Left lung (tissue), 10 donors: ENCODE results near the gene HMX1. TPM values are rescaled to one million over a fixed set of nuclear protein-coding genes. Genes with fewer than 3 reads are reported as not detected.

Experiments used
- ATAC-seq: fragments of 200-7000 bp; cut with Tn5 transposase; one replicate; pipeline ENCODE4 v1.9.1; 2020; ENCODE audit warnings: moderate library complexity
- DNase-seq, 4 donors: peaks; one replicate each; pipeline ENCODE4 v3.0.0-alpha.2; 2013 to 2020
- H3K27ac ChIP-seq, 2 donors: fragments of 200-600 bp; sonication (generic) in 1 of 2; one replicate each; pipeline versions ENCODE4 v1.5.0 to v1.8.0; 2020 to 2021
- H3K27me3 ChIP-seq, 2 donors: fragments of 200-600 bp; sonication (generic) in 1 of 2; one replicate each; pipeline versions ENCODE4 v1.5.0 to v1.8.0; 2020 to 2021
- H3K36me3 ChIP-seq, 2 donors: fragments of 200-600 bp; sonication (generic) in 1 of 2; one replicate each; pipeline versions ENCODE4 v1.5.0 to v1.8.0; 2020 to 2021
- H3K4me1 ChIP-seq, 2 donors: fragments of 200-600 bp; one replicate each; pipeline ENCODE4 v1.8.0; 2021
- H3K4me3 ChIP-seq, 2 donors: fragments of 200-600 bp; sonication (generic) in 1 of 2; one replicate each; pipeline versions ENCODE4 v1.5.0 to v1.8.0; 2020 to 2021; ENCODE audit warnings: mild to moderate bottlenecking in 1 of 2
- H3K9me3 ChIP-seq, 2 donors: fragments of 200-600 bp; sonication (generic) in 1 of 2; one replicate each; pipeline versions ENCODE4 v1.5.0 to v1.8.0; 2020 to 2021
- CTCF ChIP-seq, 2 donors: fragments of 200-600 bp; sonication (generic) in 1 of 2; IDR thresholded peaks; one replicate each; pipeline versions ENCODE4 v1.5.0 to v1.8.0; 2021; ENCODE audit warnings: antibody characterized with exemption in 2 of 2
- intact Hi-C, 2 donors: fragments of 100-400 bp; cut with DNase I; formaldehyde crosslinking; loops; one replicate each; pipeline versions ENCODE4 v1.11.2 to v1.14.2; 2022
- polyA plus RNA-seq, 6 donors: library from polyadenylated mRNA; unstranded; fragments of 120-200 nt; gene quantifications; one replicate each; pipeline ENCODE4 v1.2.1, GENCODE V29; 2013; ENCODE audit not compliant: insufficient read length in 6 of 6
- total RNA-seq, 2 donors: library from RNA; stranded (reverse); fragmentation: NEBNext Ultra II Directional; extraction: Animal tissue kit (Norgen Biotek cat#: 25700); gene quantifications; one replicate each; pipeline ENCODE4 v1.2.1, GENCODE V29; 2021
- donor health status: DM: no; HTN: yes; CAD: no.
- donor health status: DM: no; HTN: no; CAD: no.

HMX1 gene
- total and polyA plus RNA-seq, 8 donors, result not detected

GRCh38 chr4:8917868-8918783 is 46.5 kb upstream of the HMX1 start:
- intact Hi-C loops, result no loop called here
- H3K9me3 ChIP-seq, result peaks cover 0 to 5% of the 10 kb centered on the region in 2 donors
- no peaks in the 10 kb centered on the region for H3K4me1 ChIP-seq
- peak; percentile 94 for ATAC-seq
- no peak overlapping the region for H3K27ac ChIP-seq
- H3K36me3 ChIP-seq, result no peaks in the 10 kb centered on the region
- TF ChIP-seq CTCF (IDR thresholded peaks at IDR 0.05), result peak; percentile 83 to 84
- H3K4me3 ChIP-seq, result no peak overlapping the region
- peak; percentile 34 to 87 (median 54) for DNase-seq
- peaks cover 0 to 69% of the 10 kb centered on the region in 2 donors for H3K27me3 ChIP-seq

- Histone ChIP-seq H3K4me3 (no peak overlapping the region), H3K36me3 (no peaks in the 10 kb centered on the region), H3K27ac (no peak overlapping the region), H3K27me3 (peaks cover 0 to 67% of the 10 kb centered on the region in 2 donors), H3K4me1 (no peaks in the 10 kb centered on the region), H3K9me3 (no peaks in the 10 kb centered on the region)
- DNase-seq (peak in 1 of 4 donors; percentile 39), ATAC-seq (no peak)
- intact Hi-C loops, result no loop called here
- no peak for TF ChIP-seq CTCF (IDR thresholded peaks at IDR 0.05)
These were observed 45.7 kb upstream of the HMX1 start for GRCh38 chr4:8917321-8917811.

DNA sequence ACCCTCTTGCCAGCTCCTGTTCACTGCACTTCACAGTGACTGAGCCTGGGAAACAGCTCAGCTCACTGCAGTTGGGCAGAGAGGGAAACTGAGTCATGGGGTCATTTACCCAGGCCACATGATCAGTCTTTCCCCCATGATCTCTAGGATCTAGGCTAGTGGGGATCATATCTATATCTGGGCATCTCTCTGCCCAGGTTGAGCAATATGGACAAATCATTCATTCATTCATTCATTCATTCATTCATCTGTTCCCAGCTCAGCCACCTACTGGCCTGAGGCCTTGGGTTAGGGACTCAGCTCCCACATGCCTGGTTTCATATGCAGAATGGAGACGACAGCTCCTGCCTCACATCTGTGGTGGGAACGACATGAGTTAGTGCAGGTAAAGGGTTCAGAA is 45.3 kb upstream of the HMX1 start:
- intact Hi-C loops, result no loop called here
- DNase-seq (no peak), ATAC-seq (no peak)
- H3K4me1 ChIP-seq, result no peaks in the 10 kb centered on the region
- no peak overlapping the region for H3K4me3 ChIP-seq
- H3K36me3 ChIP-seq, result no peaks in the 10 kb centered on the region
- no peaks in the 10 kb centered on the region for H3K9me3 ChIP-seq
- peaks cover 0 to 71% of the 10 kb centered on the region in 2 donors for H3K27me3 ChIP-seq
- no peak overlapping the region for H3K27ac ChIP-seq
- no peak for TF ChIP-seq CTCF (IDR thresholded peaks at IDR 0.05)

GRCh38 chr4:8916351-8916885 is 44.8 kb upstream of the HMX1 start:
- TF ChIP-seq CTCF (IDR thresholded peaks at IDR 0.05), result no peak

More at GRCh38 chr4:8916351-8916885, 44.8 kb upstream of the HMX1 start:
- DNase-seq (peak in 1 of 4 donors; percentile 55), ATAC-seq (no peak)
- no peak overlapping the region for H3K27ac ChIP-seq
- no peak overlapping the region for H3K4me3 ChIP-seq
- intact Hi-C loops, result no loop called here
- H3K27me3 ChIP-seq, result peaks cover 0 to 73% of the 10 kb centered on the region in 2 donors
- H3K36me3 ChIP-seq, result no peaks in the 10 kb centered on the region
- no peaks in the 10 kb centered on the region for H3K4me1 ChIP-seq
- H3K9me3 ChIP-seq, result no peaks in the 10 kb centered on the region
